Measurements from ENCODE around the gene HSDL2.

HSDL2 gene

GRCh38 chr9:112472996-112473395, 93.1 kb downstream of the HSDL2 start:
- Histone ChIP-seq H3K79me1 (ENCODE audit: low read length) (no peaks in the 10 kb centered on the region), H3K18ac (ENCODE audit: low read length) (no peak overlapping the region), H2AFZ (ENCODE audit: insufficient read depth, low read length, poor library complexity) (no peak overlapping the region), H4K91ac (ENCODE audit: low read depth, low read length) (no peak overlapping the region), H3K4me1 (ENCODE audit: control insufficient read depth in 1 of 2, insufficient read depth in 2 of 2, low read length in 2 of 2) (no peaks in the 10 kb centered on the region), H3K23ac (ENCODE audit: low read length) (no peak overlapping the region), H3K36me3 (ENCODE audit: control insufficient read depth in 1 of 2, insufficient read depth in 2 of 2, low read length in 2 of 2) (peaks cover 0 to 3% of the 10 kb centered on the region in 2 experiments), H3K4me2 (ENCODE audit: low read length) (no peak overlapping the region), H4K8ac (ENCODE audit: low read depth, low read length) (no peak overlapping the region), H4K12ac (ENCODE audit: low read depth, low read length) (no peak overlapping the region), H3K27ac (ENCODE audit: low read depth, low read length) (no peak overlapping the region), H3K79me2 (ENCODE audit: control insufficient read depth, insufficient read depth, low read length, poor library complexity) (no peaks in the 10 kb centered on the region), H2BK12ac (ENCODE audit: low read length) (no peak overlapping the region), H3K4ac (ENCODE audit: low read depth, low read length) (no peak overlapping the region), H2BK5ac (ENCODE audit: low read depth, low read length, poor library complexity) (no peak overlapping the region), H3K4me3 (ENCODE audit: low read depth, low read length) (no peak overlapping the region), H2AK5ac (ENCODE audit: low read length) (no peak overlapping the region), H3K9me3 (ENCODE audit: insufficient read depth, low read depth, low read length) (no peaks in the 10 kb centered on the region), H2BK120ac (ENCODE audit: insufficient read depth, low read length, poor library complexity) (no peak overlapping the region), H3K27me3 (ENCODE audit: insufficient read depth, low read length) (no peaks in the 10 kb centered on the region), H3K9ac (ENCODE audit: low read length) (no peak overlapping the region), H3K14ac (ENCODE audit: low read length) (no peak overlapping the region)
- no CpG with 5 or more reads among the region's 3 CpGs for WGBS (ENCODE audit: extremely low coverage, insufficient coverage, insufficient read length)
- no peak for DNase-seq

DNA sequence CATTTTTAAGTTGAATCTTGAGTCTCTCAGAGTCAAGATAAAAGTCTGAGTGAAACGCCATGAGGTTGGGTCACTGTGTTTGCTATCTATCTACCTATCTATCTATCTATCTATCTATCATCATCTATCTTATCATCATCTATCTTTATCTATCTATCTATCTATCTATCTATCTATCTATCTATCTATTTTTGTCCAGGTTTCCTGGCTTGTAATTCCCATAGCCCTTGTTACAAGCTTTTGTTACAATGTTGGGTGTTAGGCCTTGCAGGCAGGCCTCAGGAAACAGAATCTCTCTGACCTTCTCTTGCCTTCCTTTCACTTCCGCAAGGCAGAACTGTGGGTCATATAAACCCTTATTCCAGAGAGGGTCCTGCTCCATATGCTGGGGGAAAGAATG, 94.1 kb downstream of the HSDL2 start:
- Histone ChIP-seq H2AFZ (ENCODE audit: insufficient read depth, low read length, poor library complexity) (no peak overlapping the region), H3K4me3 (ENCODE audit: low read depth, low read length) (no peak overlapping the region), H2BK120ac (ENCODE audit: insufficient read depth, low read length, poor library complexity) (no peak overlapping the region), H3K9ac (ENCODE audit: low read length) (no peak overlapping the region), H3K27ac (ENCODE audit: low read depth, low read length) (no peak overlapping the region), H3K36me3 (ENCODE audit: control insufficient read depth in 1 of 2, insufficient read depth in 2 of 2, low read length in 2 of 2) (peaks cover 0 to 3% of the 10 kb centered on the region in 2 experiments), H3K9me3 (ENCODE audit: insufficient read depth, low read depth, low read length) (no peaks in the 10 kb centered on the region), H3K4me1 (ENCODE audit: control insufficient read depth in 1 of 2, insufficient read depth in 2 of 2, low read length in 2 of 2) (no peaks in the 10 kb centered on the region), H3K18ac (ENCODE audit: low read length) (no peak overlapping the region), H4K12ac (ENCODE audit: low read depth, low read length) (no peak overlapping the region), H4K91ac (ENCODE audit: low read depth, low read length) (no peak overlapping the region), H3K79me2 (ENCODE audit: control insufficient read depth, insufficient read depth, low read length, poor library complexity) (no peaks in the 10 kb centered on the region), H3K79me1 (ENCODE audit: low read length) (no peaks in the 10 kb centered on the region), H3K23ac (ENCODE audit: low read length) (no peak overlapping the region), H4K8ac (ENCODE audit: low read depth, low read length) (no peak overlapping the region), H2AK5ac (ENCODE audit: low read length) (no peak overlapping the region), H2BK5ac (ENCODE audit: low read depth, low read length, poor library complexity) (no peak overlapping the region), H3K27me3 (ENCODE audit: insufficient read depth, low read length) (no peaks in the 10 kb centered on the region), H2BK12ac (ENCODE audit: low read length) (no peak overlapping the region), H3K4me2 (ENCODE audit: low read length) (no peak overlapping the region), H3K4ac (ENCODE audit: low read depth, low read length) (no peak overlapping the region), H3K14ac (ENCODE audit: low read length) (no peak overlapping the region)
- DNase-seq: peak in 1 of 2 donors; percentile 66
- no CpG with 5 or more reads among the region's 2 CpGs for WGBS (ENCODE audit: extremely low coverage, insufficient coverage, insufficient read length)

GRCh38 chr9:112475318-112475717, 95.4 kb downstream of the HSDL2 start:
- H3K79me1 ChIP-seq (ENCODE audit: low read length): no peaks in the 10 kb centered on the region
- H2BK5ac ChIP-seq (ENCODE audit: low read depth, low read length, poor library complexity): no peak overlapping the region
- H4K12ac ChIP-seq (ENCODE audit: low read depth, low read length): no peak overlapping the region
- H4K91ac ChIP-seq (ENCODE audit: low read depth, low read length): no peak overlapping the region
- no peak overlapping the region for H3K4me2 ChIP-seq (ENCODE audit: low read length)
- no peak overlapping the region for H3K18ac ChIP-seq (ENCODE audit: low read length)
- H2AK5ac ChIP-seq (ENCODE audit: low read length): no peak overlapping the region
- peaks cover 0 to 3% of the 10 kb centered on the region in 2 experiments for H3K36me3 ChIP-seq (ENCODE audit: control insufficient read depth in 1 of 2, insufficient read depth in 2 of 2, low read length in 2 of 2)
- no peak overlapping the region for H3K23ac ChIP-seq (ENCODE audit: low read length)
- no peaks in the 10 kb centered on the region for H3K27me3 ChIP-seq (ENCODE audit: insufficient read depth, low read length)
- DNase-seq: no peak
- H3K4me1 ChIP-seq (ENCODE audit: control insufficient read depth in 1 of 2, insufficient read depth in 2 of 2, low read length in 2 of 2): no peaks in the 10 kb centered on the region
- no peak overlapping the region for H4K8ac ChIP-seq (ENCODE audit: low read depth, low read length)
- H3K9me3 ChIP-seq (ENCODE audit: insufficient read depth, low read depth, low read length): no peaks in the 10 kb centered on the region
- no peak overlapping the region for H3K4ac ChIP-seq (ENCODE audit: low read depth, low read length)
- no peak overlapping the region for H2AFZ ChIP-seq (ENCODE audit: insufficient read depth, low read length, poor library complexity)
- H3K4me3 ChIP-seq (ENCODE audit: low read depth, low read length): no peak overlapping the region
- no peak overlapping the region for H3K27ac ChIP-seq (ENCODE audit: low read depth, low read length)
- H3K9ac ChIP-seq (ENCODE audit: low read length): no peak overlapping the region
- no peak overlapping the region for H2BK120ac ChIP-seq (ENCODE audit: insufficient read depth, low read length, poor library complexity)
- WGBS (ENCODE audit: extremely low coverage, insufficient coverage, insufficient read length): no CpG with 5 or more reads among the region's 1 CpG
- H3K79me2 ChIP-seq (ENCODE audit: control insufficient read depth, insufficient read depth, low read length, poor library complexity): no peaks in the 10 kb centered on the region
- no peak overlapping the region for H3K14ac ChIP-seq (ENCODE audit: low read length)
- no peak overlapping the region for H2BK12ac ChIP-seq (ENCODE audit: low read length)

- no peak overlapping the region for H3K23ac ChIP-seq (ENCODE audit: low read length)
- H2AFZ ChIP-seq (ENCODE audit: insufficient read depth, low read length, poor library complexity): no peak overlapping the region
- H3K79me2 ChIP-seq (ENCODE audit: control insufficient read depth, insufficient read depth, low read length, poor library complexity): no peaks in the 10 kb centered on the region
- no peak overlapping the region for H3K4ac ChIP-seq (ENCODE audit: low read depth, low read length)
- H4K8ac ChIP-seq (ENCODE audit: low read depth, low read length): no peak overlapping the region
- H3K9ac ChIP-seq (ENCODE audit: low read length): no peak overlapping the region
- no peak overlapping the region for H2BK5ac ChIP-seq (ENCODE audit: low read depth, low read length, poor library complexity)
- H3K4me3 ChIP-seq (ENCODE audit: low read depth, low read length): no peak overlapping the region
- no peaks in the 10 kb centered on the region for H3K27me3 ChIP-seq (ENCODE audit: insufficient read depth, low read length)
- peaks cover 0 to 3% of the 10 kb centered on the region in 2 experiments for H3K36me3 ChIP-seq (ENCODE audit: control insufficient read depth in 1 of 2, insufficient read depth in 2 of 2, low read length in 2 of 2)
- no peak overlapping the region for H2BK120ac ChIP-seq (ENCODE audit: insufficient read depth, low read length, poor library complexity)
- H3K14ac ChIP-seq (ENCODE audit: low read length): no peak overlapping the region
- no peak overlapping the region for H4K12ac ChIP-seq (ENCODE audit: low read depth, low read length)
- H2BK12ac ChIP-seq (ENCODE audit: low read length): no peak overlapping the region
- no peaks in the 10 kb centered on the region for H3K79me1 ChIP-seq (ENCODE audit: low read length)
- no peak for DNase-seq
- H3K18ac ChIP-seq (ENCODE audit: low read length): no peak overlapping the region
- H3K4me1 ChIP-seq (ENCODE audit: control insufficient read depth in 1 of 2, insufficient read depth in 2 of 2, low read length in 2 of 2): no peaks in the 10 kb centered on the region
- H3K4me2 ChIP-seq (ENCODE audit: low read length): no peak overlapping the region
- no peak overlapping the region for H4K91ac ChIP-seq (ENCODE audit: low read depth, low read length)
- no peak overlapping the region for H3K27ac ChIP-seq (ENCODE audit: low read depth, low read length)
- WGBS (ENCODE audit: extremely low coverage, insufficient coverage, insufficient read length): no CpG with 5 or more reads among the region's 2 CpGs
- H3K9me3 ChIP-seq (ENCODE audit: insufficient read depth, low read depth, low read length): no peaks in the 10 kb centered on the region
- no peak overlapping the region for H2AK5ac ChIP-seq (ENCODE audit: low read length)
Observed at GRCh38 chr9:112477330-112477729, 97.4 kb downstream of the HSDL2 start.
